Left lobe of liver (tissue), 2 donors: ENCODE data around the gene JAGN1. TPM values are rescaled to one million over a fixed set of nuclear protein-coding genes. Genes with fewer than 3 reads are reported as not detected.
"Not testable (repeated sequence)": the region's sequence is repeated elsewhere in the genome, so short reads cannot be mapped to it uniquely, and the experiment has no call there.

ENCODE experiments used
- ATAC-seq: fragments of 200-7000 bp; cut with Tn5 transposase; one replicate; pipeline ENCODE4 v1.9.1; 2020; ENCODE audit warnings: mild to moderate bottlenecking, moderate library complexity
- DNase-seq: peaks from one replicate; pipeline ENCODE4 v3.0.0-alpha.2; 2020; ENCODE audit warnings: low spot score
- total RNA-seq: library from RNA; stranded (reverse); gene quantifications from one replicate; pipeline ENCODE4 v1.2.1, GENCODE V29; 2021
- donor health status: DM: no; HTN: no; CAD: no; lungs with moderate emphysema.
- donor health status: DM: no; HTN: yes; CAD: no.

The JAGN1 gene
- total RNA-seq, 1 donor from 2014 or later, result 21.4 TPM

GRCh38 chr3:9865125-9865637 is 25.2 kb upstream of the JAGN1 start:
- not testable (repeated sequence) for DNase-seq, ATAC-seq

- no peak for ATAC-seq
- no peak for DNase-seq
Measured at GRCh38 chr3:9866639-9867038, 23.8 kb upstream of the JAGN1 start.

GRCh38 chr3:9867106-9867505 is 23.3 kb upstream of the JAGN1 start:
- ATAC-seq (no peak), DNase-seq (no peak)

GRCh38 chr3:9869955-9870354 is 20.5 kb upstream of the JAGN1 start:
- DNase-seq (no peak), ATAC-seq (no peak)

GRCh38 chr3:9870978-9871377 is 19.4 kb upstream of the JAGN1 start:
- no peak for ATAC-seq
- no peak for DNase-seq

GRCh38 chr3:9872067-9872466 is 18.3 kb upstream of the JAGN1 start:
- not testable (repeated sequence) for DNase-seq

GRCh38 chr3:9875448-9875847 is 15.0 kb upstream of the JAGN1 start:
- no peak for DNase-seq
- no peak for ATAC-seq

More at GRCh38 chr3:9872067-9872466, 18.3 kb upstream of the JAGN1 start:
- ATAC-seq, result not testable (repeated sequence)

GRCh38 chr3:9876255-9876654 is 14.2 kb upstream of the JAGN1 start:
- not testable (repeated sequence) for DNase-seq

GRCh38 chr3:9876991-9877390 is 13.4 kb upstream of the JAGN1 start:
- no peak for DNase-seq

More at GRCh38 chr3:9876255-9876654, 14.2 kb upstream of the JAGN1 start:
- not testable (repeated sequence) for ATAC-seq

GRCh38 chr3:9878700-9879099 is 11.7 kb upstream of the JAGN1 start:
- DNase-seq (no peak), ATAC-seq (peak; percentile 93)

More at GRCh38 chr3:9876991-9877390, 13.4 kb upstream of the JAGN1 start:
- no peak for ATAC-seq

GRCh38 chr3:9879830-9880549 is 10.4 kb upstream of the JAGN1 start, which contains the start of gene CIDEC:
Gene CIDEC, minus strand, starts transcription at chr3:9880253. Its CDS starts 1,767 bp downstream, at chr3:9878486.
- DNase-seq, result no peak
- ATAC-seq, result no peak

GRCh38 chr3:9881441-9881840 is 9.0 kb upstream of the JAGN1 start:
- ATAC-seq (no peak), DNase-seq (no peak)

- no peak for ATAC-seq
- DNase-seq, result no peak
Measured at GRCh38 chr3:9883706-9884554, 6.5 kb upstream of the JAGN1 start.

GRCh38 chr3:9884555-9885165 is 5.8 kb upstream of the JAGN1 start:
- ATAC-seq (no peak), DNase-seq (no peak)

GRCh38 chr3:9886328-9886727 is 4.1 kb upstream of the JAGN1 start:
- ATAC-seq (no peak), DNase-seq (no peak)

- ATAC-seq, result no peak
- DNase-seq, result no peak
Measured at GRCh38 chr3:9887480-9887879, 2.9 kb upstream of the JAGN1 start.

GRCh38 chr3:9888540-9888939 is 1.9 kb upstream of the JAGN1 start:
- ATAC-seq (no peak), DNase-seq (no peak)

- DNase-seq (no peak), ATAC-seq (no peak)
Measured at GRCh38 chr3:9889405-9889804, 1.0 kb upstream of the JAGN1 start.

- no peak for DNase-seq
- ATAC-seq, result no peak
Measured at GRCh38 chr3:9891072-9891622, 737 bp downstream of the JAGN1 start.

- DNase-seq, result no peak
- no peak for ATAC-seq
Measured at GRCh38 chr3:9893739-9894138, 3.3 kb downstream of the JAGN1 start.

GRCh38 chr3:9895715-9896114 is 5.3 kb downstream of the JAGN1 start:
- ATAC-seq, DNase-seq: not testable (repeated sequence)
